ENCODE measurements around the gene SLC10A3. TPM values are rescaled to one million over a fixed set of nuclear protein-coding genes. Genes with fewer than 3 reads are reported as not detected.

SLC10A3 gene
- total and polyA plus RNA-seq, 10 of the 15 experiments (the other 5 are each of a cell fraction or from before 2014, with no cell fraction given), result 1.7 to 23.5 (median 11.0) TPM

DNA sequence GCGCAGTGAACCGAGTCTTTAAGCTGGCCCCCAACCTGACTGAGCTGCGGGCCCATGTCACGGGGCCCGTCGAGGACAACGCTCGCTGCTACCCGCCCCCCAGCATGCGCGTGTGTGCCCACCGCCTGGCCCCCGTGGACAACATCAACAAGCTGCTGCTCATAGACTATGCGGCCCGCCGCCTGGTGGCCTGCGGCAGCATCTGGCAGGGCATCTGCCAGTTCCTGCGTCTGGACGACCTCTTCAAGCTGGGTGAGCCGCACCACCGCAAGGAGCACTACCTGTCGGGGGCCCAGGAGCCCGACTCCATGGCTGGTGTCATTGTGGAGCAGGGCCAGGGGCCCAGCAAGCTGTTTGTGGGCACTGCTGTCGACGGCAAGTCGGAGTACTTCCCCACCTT, 30.1 kb downstream of the SLC10A3 start (continued):
- TF ChIP-seq, protein P1, sequence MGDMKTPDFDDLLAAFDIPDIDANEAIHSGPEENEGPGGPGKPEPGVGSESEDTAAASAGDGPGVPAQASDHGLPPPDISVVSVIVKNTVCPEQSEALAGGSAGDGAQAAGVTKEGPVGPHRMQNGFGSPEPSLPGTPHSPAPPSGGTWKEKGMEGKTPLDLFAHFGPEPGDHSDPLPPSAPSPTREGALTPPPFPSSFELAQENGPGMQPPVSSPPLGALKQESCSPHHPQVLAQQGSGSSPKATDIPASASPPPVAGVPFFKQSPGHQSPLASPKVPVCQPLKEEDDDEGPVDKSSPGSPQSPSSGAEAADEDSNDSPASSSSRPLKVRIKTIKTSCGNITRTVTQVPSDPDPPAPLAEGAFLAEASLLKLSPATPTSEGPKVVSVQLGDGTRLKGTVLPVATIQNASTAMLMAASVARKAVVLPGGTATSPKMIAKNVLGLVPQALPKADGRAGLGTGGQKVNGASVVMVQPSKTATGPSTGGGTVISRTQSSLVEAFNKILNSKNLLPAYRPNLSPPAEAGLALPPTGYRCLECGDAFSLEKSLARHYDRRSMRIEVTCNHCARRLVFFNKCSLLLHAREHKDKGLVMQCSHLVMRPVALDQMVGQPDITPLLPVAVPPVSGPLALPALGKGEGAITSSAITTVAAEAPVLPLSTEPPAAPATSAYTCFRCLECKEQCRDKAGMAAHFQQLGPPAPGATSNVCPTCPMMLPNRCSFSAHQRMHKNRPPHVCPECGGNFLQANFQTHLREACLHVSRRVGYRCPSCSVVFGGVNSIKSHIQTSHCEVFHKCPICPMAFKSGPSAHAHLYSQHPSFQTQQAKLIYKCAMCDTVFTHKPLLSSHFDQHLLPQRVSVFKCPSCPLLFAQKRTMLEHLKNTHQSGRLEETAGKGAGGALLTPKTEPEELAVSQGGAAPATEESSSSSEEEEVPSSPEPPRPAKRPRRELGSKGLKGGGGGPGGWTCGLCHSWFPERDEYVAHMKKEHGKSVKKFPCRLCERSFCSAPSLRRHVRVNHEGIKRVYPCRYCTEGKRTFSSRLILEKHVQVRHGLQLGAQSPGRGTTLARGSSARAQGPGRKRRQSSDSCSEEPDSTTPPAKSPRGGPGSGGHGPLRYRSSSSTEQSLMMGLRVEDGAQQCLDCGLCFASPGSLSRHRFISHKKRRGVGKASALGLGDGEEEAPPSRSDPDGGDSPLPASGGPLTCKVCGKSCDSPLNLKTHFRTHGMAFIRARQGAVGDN (IDR thresholded peaks at IDR 0.05), result no peak
- TF ChIP-seq POLR2AphosphoS2 (IDR thresholded peaks at IDR 0.05; ENCODE audit: low read depth, low read length), result no peak
- TF ChIP-seq POLR2AphosphoS5 (IDR thresholded peaks at IDR 0.05; ENCODE audit: low read length), result no peak
- TF ChIP-seq, protein P2, sequence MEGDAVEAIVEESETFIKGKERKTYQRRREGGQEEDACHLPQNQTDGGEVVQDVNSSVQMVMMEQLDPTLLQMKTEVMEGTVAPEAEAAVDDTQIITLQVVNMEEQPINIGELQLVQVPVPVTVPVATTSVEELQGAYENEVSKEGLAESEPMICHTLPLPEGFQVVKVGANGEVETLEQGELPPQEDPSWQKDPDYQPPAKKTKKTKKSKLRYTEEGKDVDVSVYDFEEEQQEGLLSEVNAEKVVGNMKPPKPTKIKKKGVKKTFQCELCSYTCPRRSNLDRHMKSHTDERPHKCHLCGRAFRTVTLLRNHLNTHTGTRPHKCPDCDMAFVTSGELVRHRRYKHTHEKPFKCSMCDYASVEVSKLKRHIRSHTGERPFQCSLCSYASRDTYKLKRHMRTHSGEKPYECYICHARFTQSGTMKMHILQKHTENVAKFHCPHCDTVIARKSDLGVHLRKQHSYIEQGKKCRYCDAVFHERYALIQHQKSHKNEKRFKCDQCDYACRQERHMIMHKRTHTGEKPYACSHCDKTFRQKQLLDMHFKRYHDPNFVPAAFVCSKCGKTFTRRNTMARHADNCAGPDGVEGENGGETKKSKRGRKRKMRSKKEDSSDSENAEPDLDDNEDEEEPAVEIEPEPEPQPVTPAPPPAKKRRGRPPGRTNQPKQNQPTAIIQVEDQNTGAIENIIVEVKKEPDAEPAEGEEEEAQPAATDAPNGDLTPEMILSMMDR (IDR thresholded peaks at IDR 0.05 in 2 of 3, conservative IDR thresholded peaks at IDR 0.05 in 1 of 3; ENCODE audit: control insufficient read depth in 2 of 3, extremely low read depth in 1 of 3, insufficient read depth in 1 of 3, low read depth in 3 of 3, low read length in 3 of 3), result no peak
- TF ChIP-seq TAF1 (IDR thresholded peaks at IDR 0.05; ENCODE audit: borderline replicate concordance, low read depth, low read length), result no peak
- TF ChIP-seq, protein P3, sequence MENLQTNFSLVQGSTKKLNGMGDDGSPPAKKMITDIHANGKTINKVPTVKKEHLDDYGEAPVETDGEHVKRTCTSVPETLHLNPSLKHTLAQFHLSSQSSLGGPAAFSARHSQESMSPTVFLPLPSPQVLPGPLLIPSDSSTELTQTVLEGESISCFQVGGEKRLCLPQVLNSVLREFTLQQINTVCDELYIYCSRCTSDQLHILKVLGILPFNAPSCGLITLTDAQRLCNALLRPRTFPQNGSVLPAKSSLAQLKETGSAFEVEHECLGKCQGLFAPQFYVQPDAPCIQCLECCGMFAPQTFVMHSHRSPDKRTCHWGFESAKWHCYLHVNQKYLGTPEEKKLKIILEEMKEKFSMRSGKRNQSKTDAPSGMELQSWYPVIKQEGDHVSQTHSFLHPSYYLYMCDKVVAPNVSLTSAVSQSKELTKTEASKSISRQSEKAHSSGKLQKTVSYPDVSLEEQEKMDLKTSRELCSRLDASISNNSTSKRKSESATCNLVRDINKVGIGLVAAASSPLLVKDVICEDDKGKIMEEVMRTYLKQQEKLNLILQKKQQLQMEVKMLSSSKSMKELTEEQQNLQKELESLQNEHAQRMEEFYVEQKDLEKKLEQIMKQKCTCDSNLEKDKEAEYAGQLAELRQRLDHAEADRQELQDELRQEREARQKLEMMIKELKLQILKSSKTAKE (IDR thresholded peaks at IDR 0.05; ENCODE audit: low read depth, poor library complexity, severe bottlenecking), result no peak
- TF ChIP-seq, protein P4, sequence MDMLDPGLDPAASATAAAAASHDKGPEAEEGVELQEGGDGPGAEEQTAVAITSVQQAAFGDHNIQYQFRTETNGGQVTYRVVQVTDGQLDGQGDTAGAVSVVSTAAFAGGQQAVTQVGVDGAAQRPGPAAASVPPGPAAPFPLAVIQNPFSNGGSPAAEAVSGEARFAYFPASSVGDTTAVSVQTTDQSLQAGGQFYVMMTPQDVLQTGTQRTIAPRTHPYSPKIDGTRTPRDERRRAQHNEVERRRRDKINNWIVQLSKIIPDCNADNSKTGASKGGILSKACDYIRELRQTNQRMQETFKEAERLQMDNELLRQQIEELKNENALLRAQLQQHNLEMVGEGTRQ (IDR thresholded peaks at IDR 0.05; ENCODE audit: borderline replicate concordance, low read depth, low read length), result no peak

Data from GM12878 (cell line).